Panc1 (cell line): ENCODE measurements around the gene STXBP5. TPM values are rescaled to one million over a fixed set of nuclear protein-coding genes. Genes with fewer than 3 reads are reported as not detected.
A peak's percentile ranks its signal among the peaks of the same experiment; 100 is the strongest.

Experiments used
- ATAC-seq: fragments of 200-7000 bp; cut with Tn5 transposase; 2 replicates; pipeline ENCODE4 v1.9.1; 2020; ENCODE audit warnings: mild to moderate bottlenecking, moderate library complexity
- Bru-seq: library from RNA; stranded (reverse); fragments of 400-500 nt; gene quantifications from one replicate; lab custom pipeline; 2021; lab: Mats Ljungman, UMichigan
- BruChase-seq, 2 experiments: library from RNA; stranded (reverse); fragments of 400-500 nt; gene quantifications; one replicate each; lab custom pipeline; 2021; lab: Mats Ljungman, UMichigan
- BruUV-seq: library from RNA; stranded (reverse); fragments of 400-500 nt; replicated peaks from 2 replicates; lab custom pipeline; 2021; lab: Mats Ljungman, UMichigan
- CTCF ChIA-PET: fragments of 300-600 bp; sonication (Branson Sonifier 250); formaldehyde crosslinking; loops from one replicate; lab custom pipeline; 2022; ENCODE audit warnings: antibody characterized with exemption; lab: Charles Lee
- POLR2A ChIA-PET: fragments of 300-600 bp; sonication (Branson Sonifier 250); formaldehyde crosslinking; loops from one replicate; lab custom pipeline; 2022; ENCODE audit warnings: antibody characterized with exemption; lab: Charles Lee
- DNase-seq: peaks from one replicate; pipeline ENCODE4 v3.0.0-alpha.2; 2010; ENCODE audit warnings: low read depth, low spot score
- H3K27ac ChIP-seq: 2 replicates; pipeline ENCODE4 v1.5.1; 2011; ENCODE audit warnings: mild to moderate bottlenecking, low read length, inconsistent platforms
- H3K27me3 ChIP-seq: fragments of 200-500 bp; sonication (Bioruptor generic); 2 replicates; pipeline ENCODE4 v1.6.0; 2014; ENCODE audit warnings: low read length, inconsistent platforms; ENCODE audit not compliant: control insufficient read depth, insufficient read depth
- H3K36me3 ChIP-seq: fragments of 200-500 bp; sonication (Bioruptor generic); 2 replicates; pipeline ENCODE4 v1.5.1; 2014; ENCODE audit warnings: inconsistent platforms, mild to moderate bottlenecking, low read length, moderate library complexity; ENCODE audit not compliant: control insufficient read depth, insufficient read depth
- H3K4me1 ChIP-seq: 2 replicates; pipeline ENCODE4 v1.5.1; 2011; ENCODE audit warnings: inconsistent platforms, mild to moderate bottlenecking, low read length, moderate library complexity; ENCODE audit not compliant: control insufficient read depth, insufficient read depth
- H3K4me3 ChIP-seq, 2 experiments: 2 replicates each; pipeline ENCODE4 v1.5.1; 2011 to 2012; ENCODE audit warnings: low read depth in 2 of 2, low read length in 2 of 2, mild to moderate bottlenecking in 2 of 2, inconsistent platforms in 1 of 2, moderate library complexity in 1 of 2
- H3K9me3 ChIP-seq: fragments of 200-500 bp; sonication (Bioruptor generic); 2 replicates; pipeline ENCODE4 v1.5.1; 2014; ENCODE audit warnings: low read depth, mild to moderate bottlenecking, inconsistent platforms, low read length, moderate library complexity; ENCODE audit not compliant: control insufficient read depth, insufficient read depth
- POLR2AphosphoS5 ChIP-seq: IDR thresholded peaks from 2 replicates; pipeline ENCODE4 v1.6.1; 2012; ENCODE audit warnings: mild to moderate bottlenecking, low read depth, low read length, moderate library complexity
- REST ChIP-seq, 2 experiments: IDR thresholded peaks; 2 replicates each; pipeline ENCODE4 v1.6.1; 2011 to 2012; ENCODE audit warnings: low read depth in 2 of 2, control low read depth in 1 of 2, low read length in 1 of 2, mild to moderate bottlenecking in 1 of 2, moderate library complexity in 1 of 2; ENCODE audit not compliant: insufficient read depth in 1 of 2
- SIN3A ChIP-seq: IDR thresholded peaks from 2 replicates; pipeline ENCODE4 v1.6.1; 2012; ENCODE audit warnings: low read depth, mild to moderate bottlenecking, low read length, moderate library complexity, borderline replicate concordance; ENCODE audit not compliant: insufficient read depth
- TCF7L2 ChIP-seq: IDR thresholded peaks from 2 replicates; pipeline ENCODE4 v1.6.1; 2011; ENCODE audit warnings: mild to moderate bottlenecking, low read depth, low read length, inconsistent platforms
- in situ Hi-C: cut with HindIII; loops from 2 replicates; pipeline ENCODE4 v1.10.0; 2016; ENCODE audit warnings: low sequenced_read_pairs, low pct_unique_long_range_greater_than_20kb
- intact Hi-C: fragments of 100-400 bp; cut with micrococcal nuclease; formaldehyde crosslinking; loops from one replicate; pipeline ENCODE4 v1.10.0; 2022; ENCODE audit not compliant: unreplicated experiment
- long read RNA-seq: library from polyadenylated mRNA; unstranded; transcript quantifications from one replicate; pipeline ENCODE4 v2.0.0, GENCODE V29; 2021; ENCODE audit not compliant: unreplicated experiment
- polyA plus RNA-seq: library from polyadenylated mRNA; unstranded; fragments of >200 nt; gene quantifications from one replicate; pipeline ENCODE4 v1.2.1, GENCODE V29; 2012; ENCODE audit warnings: missing spikeins; ENCODE audit not compliant: insufficient read length
- total RNA-seq: library from RNA; stranded (reverse); gene quantifications from one replicate; pipeline ENCODE4 v1.2.1, GENCODE V29; 2021; ENCODE audit not compliant: unreplicated experiment
- TF ChIP-seq, protein P1 (sequence below): fragments of 450-650 bp; IDR thresholded peaks from 2 replicates; pipeline ENCODE4 v1.5.1; 2017; ENCODE audit warnings: mild to moderate bottlenecking

STXBP5 gene
- 77.8 TPM for total RNA-seq
- 32.4 TPM for polyA plus RNA-seq
- percentile 97 among the genes with signal in this experiment for Bru-seq, nascent RNA
- percentile 91 among the genes with signal in this experiment for BruChase-seq, experiment 1, labeled RNA remaining after a 2-hour chase
- percentile 91 among the genes with signal in this experiment for BruChase-seq, experiment 2, labeled RNA remaining after a 6-hour chase
- long read RNA-seq, full-length matches to known transcripts = 38 of 114 reads
- long read RNA-seq, partial matches to known transcripts = 32 of 114 reads
- long read RNA-seq, other reads (novel, unspliced or antisense) = 44 of 114 reads

DNA sequence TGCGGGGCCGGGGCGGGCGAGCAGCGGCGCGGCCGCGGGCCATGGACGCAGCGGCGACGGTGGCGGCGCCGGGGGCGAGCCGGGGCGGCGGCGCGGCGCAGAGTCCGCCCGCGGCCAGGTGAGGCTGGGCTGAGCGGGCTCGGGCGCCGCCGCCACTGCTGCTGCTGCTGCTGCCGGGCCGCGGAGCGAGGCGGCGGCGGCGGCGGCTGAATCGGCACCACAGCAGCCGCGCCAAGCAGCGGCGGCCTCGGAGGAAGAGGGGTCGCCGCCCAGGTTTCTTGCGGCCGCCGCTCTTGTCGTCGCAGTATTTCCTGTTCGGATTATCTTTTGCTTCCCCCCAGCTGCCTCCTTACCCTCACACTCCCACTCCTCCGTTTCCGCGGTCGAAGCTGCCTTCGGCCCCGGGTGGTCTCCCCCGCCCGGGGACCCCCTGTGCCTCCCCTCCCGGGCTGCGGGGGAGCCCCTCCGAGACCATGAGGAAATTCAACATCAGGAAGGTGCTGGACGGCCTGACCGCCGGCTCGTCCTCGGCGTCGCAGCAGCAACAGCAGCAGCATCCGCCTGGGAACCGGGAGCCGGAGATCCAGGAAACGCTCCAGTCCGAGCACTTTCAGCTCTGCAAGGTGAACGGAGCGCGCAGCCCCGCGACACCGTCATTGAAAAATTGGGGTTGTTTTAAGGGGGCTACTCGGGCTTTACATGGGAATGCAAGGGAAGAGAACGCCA, at the start of gene STXBP5:
STXBP5 (plus strand) TSS at position 358 of the 726 bp plus-strand sequence; CDS start at position 474, 116 bp downstream.
- peaks cover 20% of the 10 kb centered on the region for H3K4me1 ChIP-seq
- no peaks in the 10 kb centered on the region for H3K27me3 ChIP-seq
- no TSS peak for BruUV-seq
- H3K9me3 ChIP-seq = no peaks in the 10 kb centered on the region
- DNase-seq = no peak
- in situ Hi-C loops = no loop called here
- CTCF ChIA-PET = no interaction called here
- ATAC-seq = peak; percentile 49
- POLR2A ChIA-PET = interaction anchor here (0.8 kb wide), 1 partner anchor 252 kb away, joined by 4 read pairs; no protein-coding TSS in a partner anchor
- intact Hi-C loops = no loop called here
- TF ChIP-seq, protein P1, sequence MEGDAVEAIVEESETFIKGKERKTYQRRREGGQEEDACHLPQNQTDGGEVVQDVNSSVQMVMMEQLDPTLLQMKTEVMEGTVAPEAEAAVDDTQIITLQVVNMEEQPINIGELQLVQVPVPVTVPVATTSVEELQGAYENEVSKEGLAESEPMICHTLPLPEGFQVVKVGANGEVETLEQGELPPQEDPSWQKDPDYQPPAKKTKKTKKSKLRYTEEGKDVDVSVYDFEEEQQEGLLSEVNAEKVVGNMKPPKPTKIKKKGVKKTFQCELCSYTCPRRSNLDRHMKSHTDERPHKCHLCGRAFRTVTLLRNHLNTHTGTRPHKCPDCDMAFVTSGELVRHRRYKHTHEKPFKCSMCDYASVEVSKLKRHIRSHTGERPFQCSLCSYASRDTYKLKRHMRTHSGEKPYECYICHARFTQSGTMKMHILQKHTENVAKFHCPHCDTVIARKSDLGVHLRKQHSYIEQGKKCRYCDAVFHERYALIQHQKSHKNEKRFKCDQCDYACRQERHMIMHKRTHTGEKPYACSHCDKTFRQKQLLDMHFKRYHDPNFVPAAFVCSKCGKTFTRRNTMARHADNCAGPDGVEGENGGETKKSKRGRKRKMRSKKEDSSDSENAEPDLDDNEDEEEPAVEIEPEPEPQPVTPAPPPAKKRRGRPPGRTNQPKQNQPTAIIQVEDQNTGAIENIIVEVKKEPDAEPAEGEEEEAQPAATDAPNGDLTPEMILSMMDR = no peak
- TF ChIP-seq REST (IDR thresholded peaks at IDR 0.05; ENCODE audit: insufficient read depth in 1 of 2, low read depth in 2 of 2, low read length in 1 of 2) = no peak
- TF ChIP-seq POLR2AphosphoS5 = no peak; the same call in 1 of the 2 replicates
- no peak for TF ChIP-seq TCF7L2
- TF ChIP-seq SIN3A = no peak
- peak within 1 kb of the TSS; percentile 92 to 95 for H3K4me3 ChIP-seq
- H3K36me3 ChIP-seq = peaks cover 9% of the 10 kb centered on the region; the same call in 1 of the 2 replicates
- peak within 1 kb of the TSS; percentile 99 for H3K27ac ChIP-seq

GRCh38 chr6:147154454-147154853, 49.8 kb upstream of the STXBP5 start:
- in situ Hi-C loops = no loop called here
- Histone ChIP-seq H3K27me3 (no peaks in the 10 kb centered on the region), H3K4me3 (no peak overlapping the region), H3K36me3 (no peaks in the 10 kb centered on the region), H3K9me3 (no peaks in the 10 kb centered on the region), H3K4me1 (no peaks in the 10 kb centered on the region), H3K27ac (no peak overlapping the region)
- no TSS peak for BruUV-seq
- ATAC-seq (peak; percentile 30; the same call in 1 of the 2 replicates), DNase-seq (no peak)
- intact Hi-C loops = no loop called here
- ChIA-PET POLR2A (no interaction called here), CTCF (no interaction called here)
- TF ChIP-seq POLR2AphosphoS5 (no peak), REST (IDR thresholded peaks at IDR 0.05; ENCODE audit: insufficient read depth in 1 of 2, low read depth in 2 of 2, low read length in 1 of 2) (no peak)
